Ecto neural progenitor cell (in vitro differentiated cells): ENCODE results near the gene HRG.
"Not testable (repeated sequence)": the region's sequence is repeated elsewhere in the genome, so short reads cannot be mapped to it uniquely, and the experiment has no call there.

Experiments
- DNase-seq: peaks from one replicate; pipeline ENCODE4 v3.0.0-alpha.2; 2018; ENCODE audit warnings: low spot score

Gene HRG

DNA sequence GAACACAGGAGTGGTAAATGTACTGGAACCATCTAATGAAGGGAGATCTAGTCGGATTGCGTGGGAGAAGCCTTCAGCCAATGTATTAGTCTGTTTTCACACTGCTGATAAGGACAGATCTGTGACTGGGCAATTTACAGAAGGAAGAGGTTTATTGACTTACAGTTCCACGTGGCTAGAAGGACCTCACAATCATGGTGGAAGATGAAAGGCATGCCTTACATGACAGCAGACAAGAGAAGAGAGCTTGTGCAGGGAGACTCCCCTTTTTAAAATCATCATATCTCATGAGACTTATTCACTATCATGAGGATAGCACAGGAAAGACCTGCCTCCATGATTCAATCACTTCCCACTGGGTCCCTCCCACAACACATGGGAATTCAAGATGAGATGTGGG is 17.0 kb downstream of the HRG start:
- DNase-seq: no peak

- DNase-seq: no peak
Measured at GRCh38 chr3:186683979-186684378, 18.2 kb downstream of the HRG start.

- not testable (repeated sequence) for DNase-seq
Measured at GRCh38 chr3:186686475-186686874, 20.7 kb downstream of the HRG start.

DNA sequence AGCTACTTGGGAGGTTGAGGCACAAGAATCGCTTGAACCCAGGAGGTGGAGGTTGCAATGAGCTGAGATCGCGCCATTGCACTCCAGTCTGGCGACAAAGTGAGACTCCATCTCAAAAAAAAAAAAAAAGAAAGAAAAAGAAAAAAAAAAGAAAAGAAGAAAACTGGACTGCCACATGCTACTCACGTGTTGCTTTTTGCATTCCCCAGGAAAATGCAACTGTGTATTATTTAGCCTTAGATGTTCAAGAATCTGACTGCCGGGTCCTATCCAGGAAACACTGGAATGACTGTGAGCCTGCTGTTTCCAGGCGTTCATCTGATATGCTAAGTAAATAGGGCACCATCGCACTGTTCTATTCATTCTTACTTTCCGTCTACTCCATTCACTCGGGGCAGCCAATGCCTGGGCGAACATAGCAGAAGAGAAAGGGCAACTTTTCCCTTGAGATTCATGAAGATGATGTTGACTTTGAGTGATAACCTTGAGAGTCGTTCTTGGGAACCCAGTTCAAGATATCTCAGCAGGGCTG is 21.4 kb downstream of the HRG start:
- DNase-seq: no peak

DNA sequence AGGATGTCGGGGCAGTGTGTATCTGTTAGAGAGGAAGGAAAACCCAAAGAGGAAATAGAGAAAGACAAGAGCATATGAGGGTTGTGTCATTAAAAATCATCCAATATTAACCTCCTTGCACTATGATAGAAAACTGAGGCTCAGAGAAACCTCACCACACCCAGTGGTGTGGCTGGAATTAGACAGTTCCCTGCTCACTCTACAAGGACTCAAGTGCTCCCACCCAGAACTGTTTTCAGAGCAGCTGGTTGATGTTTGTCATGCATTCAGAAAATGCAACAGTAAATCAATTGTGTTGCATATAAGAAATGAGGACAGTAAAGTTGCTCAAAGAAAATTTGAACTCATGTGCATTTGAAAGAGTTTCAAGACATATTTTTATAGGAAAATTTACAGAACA is 24.5 kb downstream of the HRG start:
- DNase-seq: not testable (repeated sequence)

- DNase-seq: no peak
Measured at GRCh38 chr3:186691676-186692075, 25.9 kb downstream of the HRG start.

DNA sequence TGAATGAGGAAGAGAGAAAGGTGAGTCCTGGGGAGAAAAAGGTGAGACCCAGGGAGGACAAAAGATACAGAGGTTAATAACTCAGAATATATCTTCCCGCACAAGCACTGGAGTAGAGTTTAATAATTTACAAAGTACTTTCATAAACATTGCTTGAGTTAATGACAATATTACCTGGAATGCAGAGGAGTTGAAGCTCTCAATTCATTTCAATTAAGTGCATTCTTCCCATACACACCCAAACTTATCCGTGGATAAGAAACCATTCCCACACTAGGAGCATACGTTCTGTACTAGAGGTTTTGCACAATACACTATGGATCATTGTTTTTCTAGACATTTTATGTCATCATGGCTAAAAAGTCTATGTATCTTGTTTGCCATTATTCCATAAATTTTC is 28.0 kb downstream of the HRG start:
- DNase-seq: no peak

- no peak for DNase-seq
Measured at GRCh38 chr3:186694288-186695032, 28.6 kb downstream of the HRG start.

- DNase-seq: no peak
Measured at GRCh38 chr3:186696522-186696921, 30.7 kb downstream of the HRG start.

DNA sequence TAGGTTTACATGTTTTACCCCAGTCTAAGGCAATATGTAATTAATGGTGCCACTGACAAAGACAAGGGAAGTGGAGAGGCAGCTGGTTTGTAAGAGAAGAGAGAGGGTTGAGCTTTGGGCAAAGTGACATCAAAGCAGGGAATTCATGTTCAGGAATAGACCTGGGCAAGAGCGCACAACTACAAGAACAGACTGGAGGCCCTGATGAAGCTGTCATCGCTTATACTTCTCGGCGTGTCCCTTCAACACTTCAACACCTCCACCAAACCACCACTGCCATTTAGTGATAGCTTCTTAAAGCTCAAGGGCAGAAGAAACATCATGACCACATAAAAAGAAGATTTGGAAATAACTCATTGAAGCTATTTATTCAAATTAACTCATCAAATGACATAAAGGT is 31.7 kb downstream of the HRG start:
- no peak for DNase-seq

GRCh38 chr3:186700267-186700666 is 34.5 kb downstream of the HRG start:
- no peak for DNase-seq

DNA sequence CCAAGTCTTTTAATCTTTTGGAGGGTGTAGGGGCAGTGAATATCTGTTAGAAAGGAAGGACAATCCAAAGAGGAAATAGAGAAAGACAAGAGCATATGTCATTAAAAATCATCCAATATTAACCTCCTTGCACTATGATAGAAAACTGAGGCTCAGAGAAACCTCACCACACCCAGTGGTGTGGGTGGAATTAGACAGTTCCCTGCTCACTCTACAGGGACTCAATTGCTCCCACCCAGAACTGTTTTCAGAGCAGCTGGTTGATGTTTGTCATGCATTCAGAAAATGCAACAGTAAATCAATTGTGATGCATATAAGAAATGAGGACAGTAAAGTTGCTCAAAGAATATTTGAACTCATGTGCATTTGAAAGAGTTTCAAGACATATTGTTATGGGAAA is 36.6 kb downstream of the HRG start:
- DNase-seq: not testable (repeated sequence)

DNA sequence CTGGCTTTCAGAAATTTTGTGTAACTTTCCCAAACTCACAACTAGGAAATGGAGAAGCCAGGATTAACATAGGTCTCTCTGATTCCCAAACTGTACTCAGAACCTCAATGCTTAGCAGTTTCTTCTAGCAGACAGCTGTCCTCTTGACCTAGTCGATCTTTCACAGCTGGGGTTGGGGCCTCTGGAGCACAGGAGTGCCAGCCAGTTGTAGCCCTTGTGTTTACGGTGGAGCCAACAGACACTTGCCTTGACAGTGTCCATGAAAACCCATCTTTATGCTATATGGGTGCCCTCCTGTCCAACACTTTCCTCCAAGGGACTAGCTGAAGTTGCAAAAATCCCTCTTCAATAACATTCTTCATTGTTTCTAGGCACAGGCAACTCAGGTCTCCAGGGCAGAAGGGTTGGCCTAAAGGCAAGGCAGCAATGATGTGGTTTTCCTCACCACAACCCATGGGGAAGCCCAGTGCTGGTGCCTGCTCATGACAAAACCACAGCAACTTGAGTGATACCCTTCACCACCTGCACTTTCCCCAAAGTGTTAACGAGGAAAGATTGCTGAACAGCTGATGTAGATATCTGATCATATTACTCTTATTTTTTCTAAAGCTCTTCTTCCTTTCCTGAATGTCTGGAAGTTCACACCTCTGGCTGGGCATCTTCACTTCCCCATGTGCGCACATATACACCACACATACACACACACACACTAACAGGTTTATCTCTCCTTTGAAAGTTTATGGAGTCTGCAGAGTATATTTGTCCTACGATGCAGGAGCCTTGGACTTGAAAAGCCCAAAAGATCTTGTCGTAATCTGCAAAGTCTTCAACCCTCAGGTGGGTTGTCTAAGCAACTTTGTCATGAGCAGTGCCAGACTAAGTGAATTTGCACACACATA is 40.3 kb downstream of the HRG start:
- no peak for DNase-seq

GRCh38 chr3:186708983-186709679 is 43.3 kb downstream of the HRG start:
- DNase-seq: no peak

GRCh38 chr3:186710694-186711093 is 44.9 kb downstream of the HRG start:
- DNase-seq: not testable (repeated sequence)

DNA sequence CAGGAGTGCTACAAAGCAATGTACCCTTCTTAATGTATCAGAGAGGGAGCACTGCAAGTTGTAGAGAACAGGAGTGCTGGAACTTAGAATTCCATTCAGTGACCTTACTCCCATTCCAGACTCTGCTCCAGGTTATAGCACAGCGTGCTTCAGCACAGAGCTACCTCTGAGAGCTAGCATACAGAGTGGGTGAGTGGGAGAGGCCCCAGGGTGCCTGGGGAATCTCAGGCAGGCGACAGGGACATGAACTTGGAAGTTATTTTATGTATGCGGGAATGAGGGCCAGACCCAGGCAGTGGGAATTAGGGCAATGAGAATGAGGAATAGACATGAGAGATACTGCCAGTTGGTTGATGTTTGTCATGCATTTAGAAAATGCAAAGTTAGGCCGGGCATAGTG is 47.7 kb downstream of the HRG start:
- no peak for DNase-seq

DNA sequence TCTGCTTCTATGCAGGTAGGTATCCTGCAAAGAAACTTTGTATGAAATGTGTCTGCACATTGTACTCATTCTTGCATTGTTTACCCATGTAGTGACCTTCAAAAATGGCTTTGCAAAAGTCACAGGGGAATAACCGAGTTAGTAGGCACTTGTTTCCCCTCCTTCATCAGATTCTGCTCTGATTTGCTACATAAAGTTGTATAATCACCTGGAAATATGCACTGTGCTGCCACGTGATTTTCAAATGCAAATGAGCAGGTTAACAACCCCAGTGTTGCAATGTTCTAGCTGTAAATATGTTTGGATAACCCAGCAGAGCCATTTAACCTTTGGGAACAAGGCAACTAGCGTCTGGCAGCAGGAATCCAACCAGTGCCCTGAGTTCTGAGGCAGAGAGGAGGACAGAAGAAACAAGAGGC is 51.2 kb downstream of the HRG start, which contains the start of gene KNG1:
TSS of gene KNG1 (plus strand) at position 321 of the 419 bp plus-strand sequence. CDS start 184 bp downstream, outside the sequence.
- DNase-seq: no peak

- no peak for DNase-seq
Measured at GRCh38 chr3:186719945-186720739, 54.3 kb downstream of the HRG start.

DNA sequence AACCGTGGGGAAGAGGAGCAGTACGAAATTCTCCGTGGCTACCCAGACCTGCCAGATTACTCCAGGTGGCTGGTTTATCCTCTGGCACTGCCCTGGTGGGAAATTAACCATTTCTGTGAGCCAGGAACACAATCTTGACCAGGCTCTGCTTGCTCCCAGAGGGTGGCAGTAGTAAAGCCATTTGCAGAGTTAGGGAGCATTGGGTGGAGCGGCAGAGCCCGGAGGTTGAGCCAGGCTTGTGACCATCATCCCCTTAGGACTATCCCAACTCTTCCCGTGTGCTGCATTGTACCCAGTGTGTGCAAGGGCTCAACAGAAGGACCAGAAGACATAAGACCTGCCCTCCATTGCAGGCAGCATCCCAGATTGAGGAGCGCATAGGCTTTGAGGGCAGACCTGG is 56.6 kb downstream of the HRG start:
- no peak for DNase-seq

- DNase-seq: no peak
Measured at GRCh38 chr3:186724911-186725310, 59.1 kb downstream of the HRG start.
